Thoracic aorta (tissue), 2 donors: Measurements from ENCODE around the gene GINS3. TPM values are rescaled to one million over a fixed set of nuclear protein-coding genes. Genes with fewer than 3 reads are reported as not detected.

Experiments used
- ATAC-seq: fragments of 150-250 bp; one replicate; pipeline ENCODE4 v1.8.0; 2017; ENCODE audit warnings: low read depth; ENCODE audit not compliant: insufficient number of reproducible peaks, low FRiP score
- DNase-seq: peaks from one replicate; pipeline ENCODE4 v3.0.0-alpha.2; 2020; ENCODE audit warnings: low spot score
- H3K27ac ChIP-seq, 2 donors: fragments of 200-600 bp; sonication (generic); 1 replicate in 1 of 2; 2 replicates in 1 of 2; pipeline ENCODE4 v1.5.1; 2016; ENCODE audit warnings: mild to moderate bottlenecking in 2 of 2, moderate library complexity in 2 of 2
- H3K27me3 ChIP-seq: fragments of 200-600 bp; sonication (generic); replicated peaks from 2 replicates; pipeline ENCODE4 v1.6.0; 2016; ENCODE audit warnings: mild to moderate bottlenecking; ENCODE audit not compliant: insufficient read depth
- H3K36me3 ChIP-seq: fragments of 200-600 bp; sonication (generic); one replicate; pipeline ENCODE4 v1.5.1; 2016
- H3K4me1 ChIP-seq, 2 donors: fragments of 200-600 bp; sonication (generic); 1 replicate in 1 of 2; 2 replicates in 1 of 2; pipeline versions ENCODE4 v1.5.1 to v1.6.0; 2016; ENCODE audit warnings: low read depth in 2 of 2, mild to moderate bottlenecking in 1 of 2; ENCODE audit not compliant: control insufficient read depth in 1 of 2
- H3K4me3 ChIP-seq: fragments of 200-600 bp; sonication (generic); 2 replicates; pipeline ENCODE4 v1.5.1; 2016; ENCODE audit warnings: mild to moderate bottlenecking
- H3K9me3 ChIP-seq: fragments of 200-600 bp; sonication (generic); 2 replicates; pipeline ENCODE4 v1.5.1; 2016
- CTCF ChIP-seq: fragments of 200-600 bp; sonication (generic); IDR thresholded peaks from one replicate; pipeline ENCODE4 v1.5.1; 2019; ENCODE audit warnings: antibody characterized with exemption
- total RNA-seq, 2 donors: library from RNA; depleted of rRNA; stranded (reverse); fragments of >200 nt; gene quantifications; one replicate each; pipeline versions ENCODE4 v1.1.0 to v1.2.3, GENCODE V29; 2016

The GINS3 gene
- total RNA-seq, result 1 to 10 TPM; 1.1 to 1.3 TPM

- no peak for TF ChIP-seq CTCF
- Histone ChIP-seq H3K4me3 (peak within 1 kb of the TSS; percentile 94), H3K27ac (peak within 1 kb of the TSS; percentile 54 to 56), H3K9me3 (no peaks in the 10 kb centered on the region), H3K27me3 (no peaks in the 10 kb centered on the region), H3K36me3 (no peaks in the 10 kb centered on the region), H3K4me1 (peaks cover 3 to 12% of the 10 kb centered on the region in 2 donors)
- DNase-seq (peak; percentile 50), ATAC-seq (peak; percentile 83)
These were observed at the start of gene GINS3 for GRCh38 chr16:58392215-58393137. GINS3 (plus strand) TSS chr16:58392471; CDS start chr16:58392602, 131 bp downstream.

GRCh38 chr16:58343562-58343961 is 48.7 kb upstream of the GINS3 start:
- no peak for TF ChIP-seq CTCF
- ATAC-seq (no peak), DNase-seq (no peak)
- Histone ChIP-seq H3K9me3 (no peaks in the 10 kb centered on the region), H3K4me1 (no peaks in the 10 kb centered on the region), H3K27ac (no peak overlapping the region), H3K27me3 (no peaks in the 10 kb centered on the region), H3K36me3 (no peaks in the 10 kb centered on the region), H3K4me3 (no peak overlapping the region)

- H3K27me3 ChIP-seq, result no peaks in the 10 kb centered on the region
- H3K36me3 ChIP-seq, result no peaks in the 10 kb centered on the region
- no peak for TF ChIP-seq CTCF
- no peak for DNase-seq
- H3K4me1 ChIP-seq, result no peaks in the 10 kb centered on the region
- no peak overlapping the region for H3K27ac ChIP-seq
- no peaks in the 10 kb centered on the region for H3K9me3 ChIP-seq
- no peak for ATAC-seq
- H3K4me3 ChIP-seq, result no peak overlapping the region
These were observed 46.5 kb upstream of the GINS3 start for GRCh38 chr16:58345574-58346354.

- no peaks in the 10 kb centered on the region for H3K4me1 ChIP-seq
- H3K27me3 ChIP-seq, result no peaks in the 10 kb centered on the region
- no peaks in the 10 kb centered on the region for H3K9me3 ChIP-seq
- no peaks in the 10 kb centered on the region for H3K36me3 ChIP-seq
- DNase-seq, result no peak
- H3K27ac ChIP-seq, result no peak overlapping the region
- H3K4me3 ChIP-seq, result no peak overlapping the region
- ATAC-seq, result no peak
- TF ChIP-seq CTCF, result no peak
These were observed 45.4 kb upstream of the GINS3 start for GRCh38 chr16:58346831-58347371.

GRCh38 chr16:58348986-58349385 is 43.3 kb upstream of the GINS3 start:
- no peaks in the 10 kb centered on the region for H3K36me3 ChIP-seq
- no peak for TF ChIP-seq CTCF
- H3K4me1 ChIP-seq, result no peaks in the 10 kb centered on the region
- DNase-seq (no peak), ATAC-seq (no peak)
- H3K9me3 ChIP-seq, result no peaks in the 10 kb centered on the region
- H3K27ac ChIP-seq, result no peak overlapping the region
- H3K4me3 ChIP-seq, result no peak overlapping the region
- no peaks in the 10 kb centered on the region for H3K27me3 ChIP-seq
